ENCODE measurements around the gene ACBD4. TPM values are rescaled to one million over a fixed set of nuclear protein-coding genes. Genes with fewer than 3 reads are reported as not detected.

The ACBD4 gene
- total and polyA plus RNA-seq, 2 of the 13 experiments (the other 11 are each of a cell fraction or from before 2014, with no cell fraction given) = 16.1 to 26.9 TPM

GRCh38 chr17:45127548-45128300 lies 7.8 kb upstream of the ACBD4 start (continued):
- TF ChIP-seq, protein P1, sequence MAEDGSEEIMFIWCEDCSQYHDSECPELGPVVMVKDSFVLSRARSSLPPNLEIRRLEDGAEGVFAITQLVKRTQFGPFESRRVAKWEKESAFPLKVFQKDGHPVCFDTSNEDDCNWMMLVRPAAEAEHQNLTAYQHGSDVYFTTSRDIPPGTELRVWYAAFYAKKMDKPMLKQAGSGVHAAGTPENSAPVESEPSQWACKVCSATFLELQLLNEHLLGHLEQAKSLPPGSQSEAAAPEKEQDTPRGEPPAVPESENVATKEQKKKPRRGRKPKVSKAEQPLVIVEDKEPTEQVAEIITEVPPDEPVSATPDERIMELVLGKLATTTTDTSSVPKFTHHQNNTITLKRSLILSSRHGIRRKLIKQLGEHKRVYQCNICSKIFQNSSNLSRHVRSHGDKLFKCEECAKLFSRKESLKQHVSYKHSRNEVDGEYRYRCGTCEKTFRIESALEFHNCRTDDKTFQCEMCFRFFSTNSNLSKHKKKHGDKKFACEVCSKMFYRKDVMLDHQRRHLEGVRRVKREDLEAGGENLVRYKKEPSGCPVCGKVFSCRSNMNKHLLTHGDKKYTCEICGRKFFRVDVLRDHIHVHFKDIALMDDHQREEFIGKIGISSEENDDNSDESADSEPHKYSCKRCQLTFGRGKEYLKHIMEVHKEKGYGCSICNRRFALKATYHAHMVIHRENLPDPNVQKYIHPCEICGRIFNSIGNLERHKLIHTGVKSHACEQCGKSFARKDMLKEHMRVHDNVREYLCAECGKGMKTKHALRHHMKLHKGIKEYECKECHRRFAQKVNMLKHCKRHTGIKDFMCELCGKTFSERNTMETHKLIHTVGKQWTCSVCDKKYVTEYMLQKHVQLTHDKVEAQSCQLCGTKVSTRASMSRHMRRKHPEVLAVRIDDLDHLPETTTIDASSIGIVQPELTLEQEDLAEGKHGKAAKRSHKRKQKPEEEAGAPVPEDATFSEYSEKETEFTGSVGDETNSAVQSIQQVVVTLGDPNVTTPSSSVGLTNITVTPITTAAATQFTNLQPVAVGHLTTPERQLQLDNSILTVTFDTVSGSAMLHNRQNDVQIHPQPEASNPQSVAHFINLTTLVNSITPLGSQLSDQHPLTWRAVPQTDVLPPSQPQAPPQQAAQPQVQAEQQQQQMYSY (CRISPR knock-in tag; IDR thresholded peaks at IDR 0.05) = no peak
- TF ChIP-seq, protein P2, sequence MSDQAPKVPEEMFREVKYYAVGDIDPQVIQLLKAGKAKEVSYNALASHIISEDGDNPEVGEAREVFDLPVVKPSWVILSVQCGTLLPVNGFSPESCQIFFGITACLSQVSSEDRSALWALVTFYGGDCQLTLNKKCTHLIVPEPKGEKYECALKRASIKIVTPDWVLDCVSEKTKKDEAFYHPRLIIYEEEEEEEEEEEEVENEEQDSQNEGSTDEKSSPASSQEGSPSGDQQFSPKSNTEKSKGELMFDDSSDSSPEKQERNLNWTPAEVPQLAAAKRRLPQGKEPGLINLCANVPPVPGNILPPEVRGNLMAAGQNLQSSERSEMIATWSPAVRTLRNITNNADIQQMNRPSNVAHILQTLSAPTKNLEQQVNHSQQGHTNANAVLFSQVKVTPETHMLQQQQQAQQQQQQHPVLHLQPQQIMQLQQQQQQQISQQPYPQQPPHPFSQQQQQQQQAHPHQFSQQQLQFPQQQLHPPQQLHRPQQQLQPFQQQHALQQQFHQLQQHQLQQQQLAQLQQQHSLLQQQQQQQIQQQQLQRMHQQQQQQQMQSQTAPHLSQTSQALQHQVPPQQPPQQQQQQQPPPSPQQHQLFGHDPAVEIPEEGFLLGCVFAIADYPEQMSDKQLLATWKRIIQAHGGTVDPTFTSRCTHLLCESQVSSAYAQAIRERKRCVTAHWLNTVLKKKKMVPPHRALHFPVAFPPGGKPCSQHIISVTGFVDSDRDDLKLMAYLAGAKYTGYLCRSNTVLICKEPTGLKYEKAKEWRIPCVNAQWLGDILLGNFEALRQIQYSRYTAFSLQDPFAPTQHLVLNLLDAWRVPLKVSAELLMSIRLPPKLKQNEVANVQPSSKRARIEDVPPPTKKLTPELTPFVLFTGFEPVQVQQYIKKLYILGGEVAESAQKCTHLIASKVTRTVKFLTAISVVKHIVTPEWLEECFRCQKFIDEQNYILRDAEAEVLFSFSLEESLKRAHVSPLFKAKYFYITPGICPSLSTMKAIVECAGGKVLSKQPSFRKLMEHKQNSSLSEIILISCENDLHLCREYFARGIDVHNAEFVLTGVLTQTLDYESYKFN (CRISPR knock-in tag; conservative IDR thresholded peaks at IDR 0.05) = peak; percentile 89
- TF ChIP-seq GTF3A (CRISPR knock-in tag; conservative IDR thresholded peaks at IDR 0.05) = 0 out of 2 replicates have a peak, but pooled peaks have one; percentile 64
- no peak for TF ChIP-seq ZBTB44 (CRISPR knock-in tag; IDR thresholded peaks at IDR 0.05)
- TF ChIP-seq YEATS2 (CRISPR knock-in tag; IDR thresholded peaks at IDR 0.05; ENCODE audit: borderline replicate concordance) = no peak
- TF ChIP-seq ZNF749 (CRISPR knock-in tag; IDR thresholded peaks at IDR 0.05; ENCODE audit: borderline replicate concordance) = no peak
- TF ChIP-seq FOXO1 (CRISPR knock-in tag; IDR thresholded peaks at IDR 0.05) = peak; percentile 77; the same call in 1 of the 2 replicates
- no peak for TF ChIP-seq ZNF678 (CRISPR knock-in tag; IDR thresholded peaks at IDR 0.05)
- no peak for TF ChIP-seq ZSCAN22 (CRISPR knock-in tag; IDR thresholded peaks at IDR 0.05)
- TF ChIP-seq NFAT5 (CRISPR knock-in tag; IDR thresholded peaks at IDR 0.05) = no peak
- TF ChIP-seq GTF2F1 (IDR thresholded peaks at IDR 0.05; ENCODE audit: low read length) = no peak
- no peak for TF ChIP-seq POLR2AphosphoS5 (IDR thresholded peaks at IDR 0.05; ENCODE audit: low read depth, low read length)
